Breast epithelium (tissue), 3 donors: Measurements from ENCODE around the gene TTLL1.

ENCODE experiments used
- POLR2A ChIP-seq: fragments of 450-650 bp; IDR thresholded peaks from one replicate; pipeline ENCODE4 v1.6.1; 2016; ENCODE audit warnings: antibody characterized with exemption, mild to moderate bottlenecking, moderate library complexity
- POLR2AphosphoS5 ChIP-seq, 3 donors: sonication (generic); formaldehyde crosslinking; IDR thresholded peaks; one replicate each; pipeline ENCODE4 v1.6.1; 2017; ENCODE audit warnings: antibody characterized with exemption in 3 of 3
- TF ChIP-seq, protein P1 (sequence below), 3 donors: fragments of 450-650 bp; IDR thresholded peaks; one replicate each; pipeline ENCODE4 v1.5.1; 2016 to 2017; ENCODE audit warnings: antibody characterized with exemption in 3 of 3, mild to moderate bottlenecking in 3 of 3, moderate library complexity in 3 of 3

DNA sequence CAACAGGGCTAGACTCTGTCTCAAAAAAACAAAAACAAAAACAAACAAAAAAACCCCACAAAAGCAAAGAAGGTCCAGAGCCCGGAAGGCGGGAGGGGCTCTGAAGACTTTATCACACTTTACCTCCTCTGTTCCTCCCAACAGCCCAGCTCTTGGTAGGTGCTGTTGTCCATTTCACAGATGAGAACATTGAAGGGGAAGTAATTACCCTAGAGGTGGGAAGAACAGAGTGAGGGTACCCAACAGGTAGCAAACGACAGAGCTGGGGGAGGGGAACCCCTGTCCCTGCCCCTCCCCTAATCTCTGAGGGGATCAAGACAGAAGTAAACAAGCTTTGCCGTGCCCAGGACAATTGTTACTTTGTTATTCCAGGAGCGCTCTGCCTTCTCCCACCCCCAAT is 20.3 kb upstream of the TTLL1 start:
- TF ChIP-seq POLR2A (no peak), POLR2AphosphoS5 (IDR thresholded peaks at IDR 0.05) (no peak)
- TF ChIP-seq, protein P1, sequence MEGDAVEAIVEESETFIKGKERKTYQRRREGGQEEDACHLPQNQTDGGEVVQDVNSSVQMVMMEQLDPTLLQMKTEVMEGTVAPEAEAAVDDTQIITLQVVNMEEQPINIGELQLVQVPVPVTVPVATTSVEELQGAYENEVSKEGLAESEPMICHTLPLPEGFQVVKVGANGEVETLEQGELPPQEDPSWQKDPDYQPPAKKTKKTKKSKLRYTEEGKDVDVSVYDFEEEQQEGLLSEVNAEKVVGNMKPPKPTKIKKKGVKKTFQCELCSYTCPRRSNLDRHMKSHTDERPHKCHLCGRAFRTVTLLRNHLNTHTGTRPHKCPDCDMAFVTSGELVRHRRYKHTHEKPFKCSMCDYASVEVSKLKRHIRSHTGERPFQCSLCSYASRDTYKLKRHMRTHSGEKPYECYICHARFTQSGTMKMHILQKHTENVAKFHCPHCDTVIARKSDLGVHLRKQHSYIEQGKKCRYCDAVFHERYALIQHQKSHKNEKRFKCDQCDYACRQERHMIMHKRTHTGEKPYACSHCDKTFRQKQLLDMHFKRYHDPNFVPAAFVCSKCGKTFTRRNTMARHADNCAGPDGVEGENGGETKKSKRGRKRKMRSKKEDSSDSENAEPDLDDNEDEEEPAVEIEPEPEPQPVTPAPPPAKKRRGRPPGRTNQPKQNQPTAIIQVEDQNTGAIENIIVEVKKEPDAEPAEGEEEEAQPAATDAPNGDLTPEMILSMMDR (IDR thresholded peaks at IDR 0.05), result no peak
